ENCODE data around the gene SFT2D3. TPM values are rescaled to one million over a fixed set of nuclear protein-coding genes. Genes with fewer than 3 reads are reported as not detected.

SFT2D3 gene
- total RNA-seq, 1 donor from 2014 or later = 7.1 TPM

DNA sequence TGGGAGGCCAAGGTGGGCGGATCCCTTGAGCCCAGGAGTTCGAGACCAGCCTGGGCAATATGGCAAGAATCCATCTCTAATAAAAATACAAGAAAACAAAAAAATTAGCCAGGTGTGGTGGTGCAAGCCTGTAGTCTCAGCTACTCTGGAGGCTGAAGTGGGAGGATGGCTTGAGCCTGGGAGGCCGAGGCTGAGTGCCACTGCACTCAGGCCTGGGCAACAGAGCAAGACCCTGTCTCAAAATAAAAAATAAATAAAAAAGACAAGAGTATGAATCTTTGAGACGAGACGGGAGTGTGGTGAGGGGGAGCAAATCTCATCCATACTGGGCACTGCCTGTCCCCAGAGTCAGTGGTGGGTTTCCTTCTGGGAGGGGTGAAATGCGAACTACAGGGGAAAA, 43.2 kb upstream of the SFT2D3 start:
- Mint-ChIP-seq H3K27me3 (ENCODE audit: low read depth) (no peaks in the 10 kb centered on the region), H3K36me3 (ENCODE audit: low read depth) (peaks cover 8% of the 10 kb centered on the region), H3K9me3 (ENCODE audit: low read depth) (no peaks in the 10 kb centered on the region), H3K4me3 (ENCODE audit: unreplicated experiment) (no peak overlapping the region), H3K27ac (ENCODE audit: unreplicated experiment) (peak overlapping the region; percentile 57), H3K4me1 (ENCODE audit: low read depth) (peaks cover 48% of the 10 kb centered on the region)
- peak; percentile 12 for DNase-seq (ENCODE audit: low spot score)
- TF ChIP-seq, protein P1, sequence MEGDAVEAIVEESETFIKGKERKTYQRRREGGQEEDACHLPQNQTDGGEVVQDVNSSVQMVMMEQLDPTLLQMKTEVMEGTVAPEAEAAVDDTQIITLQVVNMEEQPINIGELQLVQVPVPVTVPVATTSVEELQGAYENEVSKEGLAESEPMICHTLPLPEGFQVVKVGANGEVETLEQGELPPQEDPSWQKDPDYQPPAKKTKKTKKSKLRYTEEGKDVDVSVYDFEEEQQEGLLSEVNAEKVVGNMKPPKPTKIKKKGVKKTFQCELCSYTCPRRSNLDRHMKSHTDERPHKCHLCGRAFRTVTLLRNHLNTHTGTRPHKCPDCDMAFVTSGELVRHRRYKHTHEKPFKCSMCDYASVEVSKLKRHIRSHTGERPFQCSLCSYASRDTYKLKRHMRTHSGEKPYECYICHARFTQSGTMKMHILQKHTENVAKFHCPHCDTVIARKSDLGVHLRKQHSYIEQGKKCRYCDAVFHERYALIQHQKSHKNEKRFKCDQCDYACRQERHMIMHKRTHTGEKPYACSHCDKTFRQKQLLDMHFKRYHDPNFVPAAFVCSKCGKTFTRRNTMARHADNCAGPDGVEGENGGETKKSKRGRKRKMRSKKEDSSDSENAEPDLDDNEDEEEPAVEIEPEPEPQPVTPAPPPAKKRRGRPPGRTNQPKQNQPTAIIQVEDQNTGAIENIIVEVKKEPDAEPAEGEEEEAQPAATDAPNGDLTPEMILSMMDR (IDR thresholded peaks at IDR 0.05) = no peak

DNA sequence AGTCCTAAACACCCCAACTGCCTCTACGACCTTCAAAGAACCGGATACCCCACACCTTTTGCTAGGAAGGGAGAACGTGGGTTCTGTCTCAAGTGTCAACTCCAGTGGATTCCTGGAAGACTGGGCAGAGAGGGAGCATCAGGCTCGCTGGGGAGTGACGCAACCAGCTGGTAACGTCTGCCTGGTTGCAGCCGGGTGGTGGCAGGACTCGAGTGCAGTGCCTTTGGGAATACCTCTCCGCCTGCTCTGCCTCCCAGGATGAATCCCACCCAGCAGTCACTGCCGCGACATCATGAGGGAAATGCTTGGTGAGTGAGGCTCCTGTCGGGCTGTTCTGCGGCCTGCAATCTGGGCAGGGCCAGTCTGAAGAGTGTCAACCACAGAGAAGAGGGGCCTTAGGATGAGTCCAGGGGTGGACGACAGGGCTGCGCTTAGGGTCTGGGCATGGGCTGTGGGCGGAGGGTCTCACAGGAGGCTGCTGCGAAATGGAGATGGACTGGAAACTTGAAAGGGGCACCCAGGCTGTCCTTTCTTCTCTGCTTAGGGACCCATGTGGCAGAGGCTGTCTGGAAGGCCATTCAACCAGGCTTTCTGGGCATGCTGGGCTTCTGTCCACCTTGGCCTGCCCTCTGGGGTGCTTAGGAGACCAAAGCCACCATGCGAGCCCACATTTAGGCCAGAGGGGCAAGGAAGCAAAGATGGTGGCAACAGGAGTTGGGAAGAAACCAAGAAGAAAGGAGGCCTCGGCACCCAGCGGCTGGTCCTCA, 42.5 kb upstream of the SFT2D3 start:
- H3K4me3 Mint-ChIP-seq (ENCODE audit: unreplicated experiment) = no peak overlapping the region
- DNase-seq (ENCODE audit: low spot score) = peak; percentile 83
- H3K27me3 Mint-ChIP-seq (ENCODE audit: low read depth) = no peaks in the 10 kb centered on the region
- TF ChIP-seq, protein P1 (IDR thresholded peaks at IDR 0.05) = no peak
- peak overlapping the region; percentile 87 for H3K27ac Mint-ChIP-seq (ENCODE audit: unreplicated experiment)
- H3K4me1 Mint-ChIP-seq (ENCODE audit: low read depth) = peaks cover 51% of the 10 kb centered on the region
- no peaks in the 10 kb centered on the region for H3K9me3 Mint-ChIP-seq (ENCODE audit: low read depth)
- peaks cover 3% of the 10 kb centered on the region for H3K36me3 Mint-ChIP-seq (ENCODE audit: low read depth)

DNA sequence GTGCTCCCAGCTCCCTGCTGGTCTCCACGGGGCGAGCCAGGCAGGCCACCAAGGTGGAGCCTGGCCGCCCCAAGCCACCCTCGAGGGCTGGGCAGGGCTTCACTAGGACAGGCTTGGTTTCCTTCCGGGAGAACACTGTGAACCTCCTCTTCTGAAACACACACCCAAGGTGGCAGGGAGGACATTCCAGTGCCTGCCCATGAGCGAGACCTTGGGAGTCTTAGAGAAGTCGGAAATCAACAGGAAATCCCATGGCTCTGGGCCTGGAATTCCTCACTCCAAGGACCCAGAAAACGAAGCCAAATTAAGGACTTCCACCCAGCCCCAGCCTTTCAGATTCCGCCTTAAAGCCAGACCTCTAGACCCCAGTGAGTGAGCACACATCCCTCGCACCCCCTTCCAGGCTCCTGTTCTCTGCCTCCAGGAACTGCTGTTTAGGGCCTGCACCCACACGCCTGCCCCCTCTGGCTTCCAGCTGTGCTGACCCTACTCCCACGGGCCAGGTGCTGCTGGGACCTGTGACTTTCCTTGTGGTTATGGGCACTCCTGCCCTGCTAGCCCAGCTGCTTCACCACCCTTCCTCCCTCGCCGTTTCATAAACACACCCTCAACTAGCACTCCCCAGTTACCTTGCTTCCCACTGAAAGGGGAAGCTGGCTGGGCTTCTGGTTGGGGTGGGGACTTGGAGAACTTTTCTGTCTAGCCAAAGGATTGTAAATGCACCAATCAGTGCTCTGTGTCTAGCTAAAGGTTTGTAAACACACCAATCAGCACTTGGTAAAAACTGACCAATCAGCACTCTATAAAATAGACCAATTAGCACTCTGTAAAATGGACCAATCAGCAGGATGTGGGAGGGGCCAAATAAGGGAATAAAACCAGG, 41.6 kb upstream of the SFT2D3 start:
- Mint-ChIP-seq H3K9me3 (ENCODE audit: low read depth) (no peaks in the 10 kb centered on the region), H3K4me3 (ENCODE audit: unreplicated experiment) (no peak overlapping the region), H3K36me3 (ENCODE audit: low read depth) (peaks cover 2% of the 10 kb centered on the region), H3K27ac (ENCODE audit: unreplicated experiment) (peak overlapping the region; percentile 79), H3K4me1 (ENCODE audit: low read depth) (peaks cover 55% of the 10 kb centered on the region), H3K27me3 (ENCODE audit: low read depth) (no peaks in the 10 kb centered on the region)
- TF ChIP-seq, protein P1 (IDR thresholded peaks at IDR 0.05) = no peak
- DNase-seq (ENCODE audit: low spot score) = peak; percentile 63

DNA sequence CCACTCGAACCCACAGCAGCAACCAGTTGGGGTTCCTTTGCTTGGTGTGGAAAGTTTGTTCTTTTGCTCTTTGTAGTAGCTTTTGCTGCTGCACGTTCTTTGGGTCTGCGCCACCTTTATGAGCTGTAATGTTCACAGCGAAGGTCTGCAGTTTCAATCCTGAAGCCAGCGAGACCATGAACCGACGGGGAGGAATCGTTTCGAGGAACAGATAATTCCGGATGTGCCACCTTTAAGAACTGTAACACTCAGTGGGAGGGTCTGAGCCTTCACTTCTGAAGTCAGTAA, 41.1 kb upstream of the SFT2D3 start:
- Mint-ChIP-seq H3K9me3 (ENCODE audit: low read depth) (no peaks in the 10 kb centered on the region), H3K27ac (ENCODE audit: unreplicated experiment) (peak overlapping the region; percentile 60), H3K4me1 (ENCODE audit: low read depth) (peaks cover 61% of the 10 kb centered on the region), H3K36me3 (ENCODE audit: low read depth) (peaks cover 2% of the 10 kb centered on the region), H3K4me3 (ENCODE audit: unreplicated experiment) (no peak overlapping the region), H3K27me3 (ENCODE audit: low read depth) (no peaks in the 10 kb centered on the region)
- peak; percentile 29 for DNase-seq (ENCODE audit: low spot score)
- TF ChIP-seq, protein P1 (IDR thresholded peaks at IDR 0.05) = no peak

DNA sequence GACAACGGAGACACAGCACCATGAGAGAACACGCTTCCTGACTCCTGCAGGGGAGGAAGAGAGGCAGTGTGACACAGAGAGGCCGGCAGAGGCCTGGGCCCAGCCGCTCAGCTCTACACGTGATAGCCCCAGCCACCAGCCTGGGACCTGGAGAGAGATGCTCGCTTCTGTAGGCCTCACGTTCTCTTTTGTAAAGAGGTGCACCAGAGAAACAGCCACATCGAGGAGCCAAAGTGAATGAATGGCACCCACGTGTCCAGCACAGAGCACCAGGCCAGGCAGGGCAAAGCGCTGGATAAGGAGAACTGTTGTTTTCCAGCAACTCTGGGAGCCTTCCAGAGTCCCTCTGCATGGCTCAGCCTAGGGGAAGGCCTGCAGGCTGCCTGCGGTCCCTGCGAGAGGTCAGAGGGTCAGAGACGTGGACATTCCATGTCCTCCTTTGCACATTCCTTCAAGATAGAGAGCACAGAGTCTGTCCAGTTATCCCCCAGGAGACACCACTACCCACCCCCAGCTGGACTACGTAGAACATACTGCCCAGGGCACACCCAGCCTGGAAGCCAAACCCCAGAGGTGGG, 40.1 kb upstream of the SFT2D3 start:
- no peaks in the 10 kb centered on the region for H3K27me3 Mint-ChIP-seq (ENCODE audit: low read depth)
- peak overlapping the region; percentile 89 for H3K27ac Mint-ChIP-seq (ENCODE audit: unreplicated experiment)
- peak overlapping the region; percentile 12 for H3K4me3 Mint-ChIP-seq (ENCODE audit: unreplicated experiment)
- H3K36me3 Mint-ChIP-seq (ENCODE audit: low read depth) = peaks cover 2% of the 10 kb centered on the region
- H3K9me3 Mint-ChIP-seq (ENCODE audit: low read depth) = no peaks in the 10 kb centered on the region
- TF ChIP-seq, protein P1 (IDR thresholded peaks at IDR 0.05) = no peak
- H3K4me1 Mint-ChIP-seq (ENCODE audit: low read depth) = peaks cover 69% of the 10 kb centered on the region
- DNase-seq (ENCODE audit: low spot score) = peak; percentile 79

Measured in chondrocyte (in vitro differentiated cells).